ACHN (cell line): ENCODE data around the gene PCDH9.

Experiments used
- DNase-seq: peaks from one replicate; pipeline ENCODE4 v3.0.0-alpha.2; 2015
- in situ Hi-C: cut with HindIII; loops from 2 replicates; pipeline ENCODE4 v1.10.0; 2017; ENCODE audit warnings: low sequenced_read_pairs, low pct_ligation_motif_present, low pct_unique_long_range_greater_than_20kb

The PCDH9 gene

DNA sequence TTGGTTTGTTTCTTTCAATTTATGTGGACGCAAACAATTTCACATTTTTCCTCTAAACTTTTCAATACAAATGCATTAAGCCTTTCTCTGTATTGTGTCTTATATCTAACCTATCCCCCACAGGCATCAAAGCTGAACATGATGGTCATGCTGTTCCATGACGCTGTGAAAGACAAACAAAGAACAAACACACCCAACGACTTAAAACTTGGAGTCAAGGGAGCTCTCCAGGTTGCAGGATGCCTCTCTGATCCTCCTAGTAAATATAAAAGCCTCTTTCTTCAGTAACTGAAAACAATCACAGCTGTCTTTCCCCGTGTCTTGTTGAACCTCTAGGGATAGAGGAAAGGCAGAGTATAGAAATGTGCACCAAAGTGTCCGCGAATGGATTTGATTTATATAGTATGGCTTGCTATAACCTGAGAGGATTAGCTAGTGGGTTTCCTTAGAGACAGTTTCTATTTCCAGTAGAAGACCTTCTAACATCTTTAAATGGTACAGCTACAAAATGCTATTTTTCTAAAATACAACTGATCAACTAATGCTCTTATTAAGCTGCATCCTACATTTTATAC, 43.1 kb downstream of the PCDH9 start:
- DNase-seq = no peak
- in situ Hi-C loops = no loop called here

GRCh38 chr13:67184247-67184646, 45.9 kb downstream of the PCDH9 start:
- no peak for DNase-seq
- in situ Hi-C loops = no loop called here

GRCh38 chr13:67183151-67183550, 47.0 kb downstream of the PCDH9 start:
- in situ Hi-C loops = no loop called here
- no peak for DNase-seq

DNA sequence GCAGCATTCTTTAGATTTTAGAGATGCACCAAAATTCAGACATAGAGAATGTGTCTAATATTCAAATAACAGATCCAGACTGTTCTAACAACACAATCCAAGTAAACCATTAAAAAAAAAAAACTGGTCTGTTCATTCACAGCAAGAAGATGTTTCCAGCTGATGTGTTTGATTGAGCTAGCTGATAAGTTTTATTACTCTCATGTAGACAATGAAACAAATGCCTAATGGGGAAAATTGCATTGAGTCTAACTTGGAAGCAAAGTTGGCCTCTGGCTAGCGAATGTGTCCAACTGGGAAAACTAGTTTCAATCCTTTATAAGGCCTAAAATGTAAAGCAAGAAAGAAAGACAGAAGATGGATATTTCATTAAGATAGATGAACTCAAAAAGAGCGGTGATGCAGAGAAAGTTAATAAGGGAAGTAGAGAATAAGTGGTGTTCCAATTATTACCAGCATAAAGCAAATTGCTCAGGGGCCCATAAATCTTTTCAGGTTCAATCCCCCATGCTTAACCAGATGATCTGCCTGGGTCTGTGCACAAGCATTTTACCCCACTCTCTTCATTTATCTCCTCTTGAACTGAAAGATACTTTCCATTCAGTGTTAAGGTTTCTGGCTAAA, 54.2 kb downstream of the PCDH9 start:
- DNase-seq = no peak
- in situ Hi-C loops = no loop called here

DNA sequence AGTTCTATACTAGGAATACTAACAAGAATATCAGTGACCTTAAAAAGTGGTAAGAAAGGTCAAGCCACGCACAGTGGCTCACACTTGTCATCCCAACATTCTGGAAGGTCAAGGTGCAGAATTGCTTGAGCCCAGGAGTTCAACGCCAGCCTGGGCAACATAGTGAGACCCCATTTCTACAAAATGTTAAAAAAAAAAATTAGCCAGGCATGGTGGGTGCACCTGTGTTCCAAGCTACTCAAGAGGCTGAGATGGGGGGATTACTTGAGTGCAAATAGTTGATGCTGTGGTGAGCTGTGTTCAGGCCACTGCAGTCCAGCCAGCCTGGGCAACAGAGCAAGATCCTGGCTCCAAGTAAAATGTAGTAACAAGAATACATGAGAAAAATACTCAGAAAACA, 61.8 kb downstream of the PCDH9 start:
- no peak for DNase-seq
- in situ Hi-C loops = no loop called here

DNA sequence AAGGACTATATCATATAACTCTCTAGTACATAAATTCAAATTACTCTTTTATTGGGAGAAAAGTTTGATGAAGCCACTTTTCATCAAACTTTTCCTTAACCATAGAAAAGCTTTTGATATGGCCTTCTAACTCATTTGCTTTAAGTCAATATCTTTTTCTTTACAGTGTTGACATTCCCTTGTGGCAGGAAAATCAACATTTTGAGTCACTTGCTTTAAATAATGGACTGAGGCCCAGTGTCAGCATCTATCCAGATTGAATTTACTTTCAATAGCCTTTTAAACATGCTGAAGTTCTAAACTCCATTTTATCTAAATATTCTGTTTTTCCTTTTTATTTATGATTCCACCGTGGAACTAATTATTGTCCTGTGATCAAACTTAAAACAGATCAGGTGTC, 62.7 kb downstream of the PCDH9 start:
- no peak for DNase-seq
- in situ Hi-C loops = no loop called here

DNA sequence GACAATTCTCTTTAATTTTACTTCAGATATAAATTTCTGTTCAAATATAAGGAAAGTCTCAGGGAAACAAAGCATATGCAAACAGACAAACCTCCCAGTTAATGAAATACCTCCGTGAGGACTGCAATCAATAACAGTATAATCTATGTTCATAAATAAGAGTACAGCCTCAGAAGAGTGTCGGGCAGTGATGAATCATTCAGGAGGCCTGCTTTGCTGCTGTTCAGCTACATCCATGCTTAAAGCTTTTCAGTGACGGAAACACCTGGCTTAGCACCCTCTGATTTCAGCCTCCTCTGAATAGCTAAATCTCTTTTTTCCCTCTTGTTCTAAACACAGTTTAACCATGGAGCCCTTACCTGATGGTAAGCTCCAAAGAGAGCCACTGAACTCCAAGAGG, 69.0 kb downstream of the PCDH9 start:
- in situ Hi-C loops = no loop called here
- no peak for DNase-seq

DNA sequence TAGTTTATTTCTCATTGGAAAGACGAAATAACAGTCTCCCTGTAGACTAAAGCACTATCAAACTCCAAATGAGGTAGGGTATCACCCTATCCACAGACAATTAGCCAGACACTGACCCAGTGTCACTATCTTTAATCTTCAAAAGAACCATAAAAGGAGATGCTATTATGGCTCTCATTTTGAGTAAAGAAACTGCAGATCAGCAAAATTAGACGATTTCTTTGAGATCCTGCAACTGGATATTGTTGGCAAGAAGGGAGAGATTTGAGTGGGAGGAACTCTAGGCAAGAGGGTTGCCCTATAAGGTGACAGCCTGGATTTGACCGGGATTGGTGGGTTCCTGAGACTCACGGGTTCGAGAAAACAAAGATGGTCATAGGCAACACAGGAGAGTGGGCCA, 71.2 kb downstream of the PCDH9 start:
- no peak for DNase-seq
- in situ Hi-C loops = no loop called here

DNA sequence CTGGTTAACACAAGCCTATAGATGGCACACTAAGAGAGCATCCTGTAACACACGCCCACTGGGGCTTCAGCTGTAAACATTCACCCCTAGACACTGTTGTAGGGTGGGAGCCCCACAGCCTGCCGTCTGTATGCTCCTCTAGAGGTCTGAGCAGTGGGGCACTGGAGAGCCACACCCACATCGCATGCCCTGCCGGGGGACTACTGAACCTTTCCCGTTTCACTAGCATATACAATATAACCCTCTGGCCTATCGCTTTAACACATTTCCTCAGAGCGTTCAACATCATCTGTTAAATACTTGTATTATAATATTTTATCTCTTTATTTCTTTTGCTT, 73.4 kb downstream of the PCDH9 start:
- DNase-seq = no peak
- in situ Hi-C loops = no loop called here

- in situ Hi-C loops = no loop called here
- no peak for DNase-seq
These were observed 74.0 kb downstream of the PCDH9 start for GRCh38 chr13:67155898-67156722.

GRCh38 chr13:67152085-67152484, 78.1 kb downstream of the PCDH9 start:
- in situ Hi-C loops = no loop called here
- no peak for DNase-seq

GRCh38 chr13:67151652-67152051, 78.5 kb downstream of the PCDH9 start:
- in situ Hi-C loops = no loop called here
- no peak for DNase-seq

GRCh38 chr13:67150608-67151007, 79.5 kb downstream of the PCDH9 start:
- DNase-seq = no peak
- in situ Hi-C loops = no loop called here

GRCh38 chr13:67148161-67148571, 82.0 kb downstream of the PCDH9 start:
- in situ Hi-C loops = no loop called here
- DNase-seq = peak; percentile 19

DNA sequence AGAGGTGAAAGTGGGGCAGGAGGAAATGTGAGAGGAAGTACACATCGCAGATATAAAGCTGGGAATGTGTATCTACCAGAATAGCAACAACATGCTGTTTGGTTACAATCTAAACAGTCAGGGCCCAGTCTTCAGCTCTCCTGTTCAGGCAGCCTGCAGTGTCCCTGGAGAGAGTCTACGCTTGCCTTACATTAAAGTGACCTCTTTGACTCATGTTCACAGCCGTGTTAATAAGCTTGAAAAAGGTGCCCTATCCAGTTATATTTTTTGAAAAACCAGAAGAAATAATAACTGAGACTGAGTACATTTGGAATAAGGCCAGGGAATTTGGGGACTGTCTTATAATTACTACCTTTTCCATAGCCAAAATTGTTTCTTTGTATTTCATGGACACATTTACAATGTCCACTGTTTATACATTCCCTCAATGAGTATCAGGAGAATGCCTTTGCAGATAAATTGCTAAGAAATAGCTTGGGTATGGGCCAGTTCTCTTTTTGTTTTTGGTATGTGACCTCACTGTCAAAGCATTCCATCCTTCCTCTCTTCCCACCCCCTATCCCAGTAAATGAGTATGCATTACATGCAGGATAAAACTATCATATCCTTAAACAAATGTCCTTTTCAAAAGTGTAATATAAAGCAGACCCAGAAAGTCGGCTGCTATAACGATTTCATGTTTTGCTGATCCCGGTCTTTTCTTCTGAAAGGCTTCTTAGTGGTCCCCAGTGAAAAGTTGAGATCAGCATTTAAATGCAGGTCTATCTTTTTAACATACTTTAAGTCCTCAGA, 82.6 kb downstream of the PCDH9 start:
- in situ Hi-C loops = no loop called here
- peak; percentile 28 for DNase-seq

DNA sequence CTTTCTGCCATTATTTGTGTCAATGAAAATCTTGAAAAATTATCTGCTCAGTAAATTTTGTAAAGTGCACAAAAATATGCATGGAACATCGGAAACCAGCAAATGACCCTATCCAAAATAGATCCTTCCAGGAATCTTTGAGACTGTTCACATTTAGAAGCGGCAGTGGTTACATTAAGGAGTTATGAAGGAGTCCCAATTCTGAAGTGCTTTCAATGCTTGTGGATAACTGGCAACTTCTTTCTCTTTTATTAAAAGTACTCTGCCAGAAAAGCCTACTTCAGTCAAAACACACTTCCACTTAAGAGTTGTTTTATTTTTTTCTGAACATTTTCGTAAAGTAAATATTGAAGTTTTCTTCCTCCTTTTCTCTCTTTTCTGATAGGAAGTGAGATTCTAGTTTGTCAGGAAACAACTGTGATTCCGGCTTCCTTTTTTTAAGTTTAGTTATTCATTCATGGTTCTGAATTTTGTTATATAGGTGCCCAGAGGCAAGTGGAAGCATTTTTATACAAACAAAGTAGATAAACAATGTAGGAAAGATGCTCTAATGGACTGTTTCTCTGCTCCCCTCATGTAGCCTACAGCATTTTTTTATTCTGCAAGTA, 83.5 kb downstream of the PCDH9 start:
- DNase-seq = no peak
- in situ Hi-C loops = no loop called here

- DNase-seq = no peak
- in situ Hi-C loops = no loop called here
These were observed 84.2 kb downstream of the PCDH9 start for GRCh38 chr13:67145950-67146349.

DNA sequence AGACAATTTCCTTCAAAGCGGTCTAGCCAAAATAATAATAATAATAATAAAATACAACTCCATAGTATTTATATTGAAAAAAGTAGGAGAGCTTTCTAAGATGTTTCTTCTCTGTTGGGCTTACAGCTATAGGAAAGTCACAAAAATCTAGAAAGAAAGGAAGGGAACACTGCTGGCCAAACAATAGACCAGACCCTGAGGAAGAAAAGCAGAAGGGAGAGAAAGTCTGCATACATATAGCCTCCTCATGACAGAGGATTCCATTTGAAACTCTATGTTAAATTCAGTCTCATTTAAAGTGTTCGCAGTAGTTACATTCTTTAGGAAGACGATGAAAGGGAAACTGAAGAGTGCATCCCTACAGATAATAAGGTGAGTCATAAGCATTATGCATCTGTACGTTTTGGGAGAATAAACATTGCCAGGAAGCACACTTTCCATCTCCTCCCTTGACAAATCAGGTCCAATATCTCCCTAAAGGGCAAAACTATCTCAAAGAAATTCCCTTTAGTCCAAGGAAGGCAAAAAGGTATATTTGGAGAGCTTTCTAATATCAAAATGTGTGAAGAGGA, 86.5 kb downstream of the PCDH9 start:
- no peak for DNase-seq
- in situ Hi-C loops = no loop called here

GRCh38 chr13:67140006-67140405, 90.1 kb downstream of the PCDH9 start:
- peak; percentile 44 for DNase-seq
- in situ Hi-C loops = no loop called here
